T-helper 22 cell (primary cell): ENCODE results near the gene JAK2.
"Not testable (repeated sequence)": the region's sequence is repeated elsewhere in the genome, so short reads cannot be mapped to it uniquely, and the experiment has no call there.

Experiments
- DNase-seq: peaks from one replicate; pipeline ENCODE4 v3.0.0-alpha.2; 2020; ENCODE audit warnings: low read depth

JAK2 gene

DNA sequence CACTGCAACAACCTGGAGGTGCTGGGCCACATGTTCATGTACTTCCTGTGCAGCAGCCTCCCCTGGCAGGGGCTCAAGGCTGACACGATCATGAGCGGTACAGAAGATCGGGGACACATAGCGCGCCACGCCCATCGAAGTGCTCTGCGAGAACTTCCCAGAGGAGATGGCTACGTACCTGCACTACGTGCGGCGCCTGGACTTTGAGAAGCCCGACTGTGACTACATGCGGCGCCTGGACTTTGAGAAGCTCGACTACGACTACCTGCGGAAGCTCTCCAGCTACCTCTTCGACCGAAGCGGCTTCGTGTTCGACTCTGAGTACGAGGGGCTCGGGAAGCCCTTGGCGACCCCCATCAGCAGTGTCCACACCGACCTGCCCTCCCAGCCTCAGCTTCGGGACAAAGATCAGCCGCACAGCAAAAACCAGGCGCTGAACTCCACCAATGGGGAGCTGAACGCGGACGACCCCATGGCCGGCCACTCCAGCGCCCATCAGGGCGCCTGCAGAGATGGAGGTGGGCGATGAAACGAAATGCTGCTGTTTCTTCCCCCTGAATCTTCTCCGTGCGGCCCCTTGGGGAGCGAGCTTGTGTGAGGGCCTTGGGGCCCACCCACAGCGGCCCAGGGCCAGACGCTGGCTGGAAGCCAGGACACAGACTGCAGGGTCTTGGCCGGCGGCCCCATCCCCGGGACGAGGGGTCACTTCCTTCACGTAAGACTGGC is 56.5 kb downstream of the JAK2 start:
- no peak for DNase-seq

- no peak for DNase-seq
These were observed 57.6 kb downstream of the JAK2 start for GRCh38 chr9:5042661-5043178.

DNA sequence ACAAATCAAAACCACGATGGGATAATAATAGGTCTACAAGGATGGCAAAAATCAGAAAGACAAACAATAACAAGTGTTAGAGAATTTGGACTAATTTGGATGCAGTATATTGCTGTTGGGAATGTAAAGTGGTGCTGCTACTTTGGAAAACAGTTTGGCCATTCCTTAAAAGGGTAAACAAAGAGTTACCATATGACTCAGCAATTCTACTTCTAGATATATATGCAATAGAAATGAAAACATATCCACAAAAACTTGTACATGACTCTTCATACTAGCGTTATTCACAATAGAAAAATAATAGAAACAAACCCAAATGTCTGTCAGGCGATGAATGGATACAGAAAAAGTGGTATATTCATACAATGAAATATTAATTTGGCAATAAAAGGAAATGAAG is 58.3 kb downstream of the JAK2 start:
- no peak for DNase-seq

GRCh38 chr9:5044160-5044559 is 59.1 kb downstream of the JAK2 start:
- DNase-seq: no peak

- DNase-seq: no peak
These were observed 67.8 kb downstream of the JAK2 start for GRCh38 chr9:5052838-5053237.

GRCh38 chr9:5062631-5063030 is 77.6 kb downstream of the JAK2 start:
- no peak for DNase-seq

GRCh38 chr9:5072871-5073270 is 87.8 kb downstream of the JAK2 start:
- DNase-seq: no peak

DNA sequence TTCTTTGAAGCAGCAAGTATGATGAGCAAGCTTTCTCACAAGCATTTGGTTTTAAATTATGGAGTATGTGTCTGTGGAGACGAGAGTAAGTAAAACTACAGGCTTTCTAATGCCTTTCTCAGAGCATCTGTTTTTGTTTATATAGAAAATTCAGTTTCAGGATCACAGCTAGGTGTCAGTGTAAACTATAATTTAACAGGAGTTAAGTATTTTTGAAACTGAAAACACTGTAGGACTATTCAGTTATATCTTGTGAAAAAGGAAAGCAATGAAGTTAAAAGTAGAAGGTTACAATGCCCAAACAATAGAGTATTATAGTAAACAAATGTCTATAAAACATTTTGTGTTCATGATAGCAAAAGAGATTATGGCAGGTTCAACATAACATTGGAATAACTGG is 88.6 kb downstream of the JAK2 start:
- no peak for DNase-seq

DNA sequence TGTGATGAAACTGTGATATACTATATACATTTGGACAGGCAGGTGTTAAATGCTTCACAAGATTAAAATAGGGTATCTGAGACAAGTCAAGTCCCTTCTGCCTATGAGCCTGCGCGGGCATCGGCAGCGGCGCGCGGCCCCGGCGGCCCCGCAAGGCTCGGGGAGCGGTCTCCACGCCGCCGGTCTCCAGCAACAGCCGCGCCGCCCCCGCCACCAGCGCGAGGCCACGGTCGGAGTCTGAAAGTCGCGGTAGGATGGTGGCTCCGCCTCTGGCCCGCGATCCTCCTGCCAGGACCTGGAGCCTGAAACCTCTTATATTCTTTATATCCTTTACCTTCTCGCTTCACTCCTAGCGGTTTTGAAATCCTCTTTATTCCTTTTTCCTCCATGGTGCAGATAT is 100.9 kb downstream of the JAK2 start:
- DNase-seq: no peak

GRCh38 chr9:5089737-5090136 is 104.7 kb downstream of the JAK2 start:
- no peak for DNase-seq

DNA sequence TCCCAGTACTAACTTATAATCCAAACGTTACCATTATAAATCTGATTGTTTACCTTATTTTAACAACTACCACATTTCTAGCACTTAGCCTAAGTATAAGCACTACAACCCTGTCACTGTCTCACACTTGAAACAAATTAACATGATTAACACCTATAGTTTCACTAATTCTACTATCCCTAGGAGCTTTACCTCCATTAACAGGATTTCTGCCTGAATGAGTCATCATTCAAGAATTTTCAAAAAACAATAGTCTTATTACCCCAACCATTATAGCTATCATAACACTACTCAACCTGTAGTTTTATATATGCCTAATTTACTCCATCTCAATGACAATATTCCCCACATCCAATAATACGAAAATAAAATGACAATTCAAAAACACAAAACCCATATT is 110.7 kb downstream of the JAK2 start:
- no peak for DNase-seq

DNA sequence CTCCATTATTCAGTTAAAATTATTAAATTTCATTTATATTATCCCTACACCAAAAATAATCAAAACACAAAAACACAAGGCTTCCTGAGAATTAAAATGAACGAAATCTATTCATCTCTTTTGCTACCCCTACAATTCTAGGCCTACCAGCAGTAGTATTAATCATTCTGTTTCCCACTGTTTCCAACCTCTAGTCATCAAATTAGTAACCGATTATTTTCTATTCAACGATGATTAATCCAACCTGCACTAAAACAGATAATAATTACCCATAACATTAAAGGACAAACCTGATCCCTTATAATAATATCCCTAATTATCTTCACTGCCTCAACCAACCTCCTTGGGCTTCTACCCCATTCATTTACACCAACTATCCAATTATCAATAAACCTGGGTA is 114.4 kb downstream of the JAK2 start:
- no peak for DNase-seq

DNA sequence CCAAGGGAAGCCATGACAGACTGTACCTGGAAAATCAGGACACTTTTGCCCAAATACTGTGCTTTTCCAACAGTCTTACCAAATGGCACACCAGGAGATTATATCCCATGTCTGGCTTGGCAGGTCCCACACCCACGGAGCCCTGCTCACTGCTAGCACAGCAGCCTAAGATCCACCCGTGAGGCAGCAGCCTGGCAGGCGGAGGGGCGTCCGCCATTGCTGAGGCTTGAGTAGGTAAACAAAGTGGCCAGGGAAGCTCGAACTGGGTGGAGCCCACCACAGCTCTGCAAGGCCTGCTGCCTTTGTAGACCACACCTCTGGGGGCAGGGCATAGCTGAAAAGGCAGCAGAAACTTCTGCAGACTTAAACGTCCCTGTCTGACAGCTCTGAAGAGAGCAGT is 116.1 kb downstream of the JAK2 start:
- DNase-seq: not testable (repeated sequence)

GRCh38 chr9:5106517-5106916 is 121.4 kb downstream of the JAK2 start:
- not testable (repeated sequence) for DNase-seq

GRCh38 chr9:5110867-5111681 is 126.0 kb downstream of the JAK2 start:
- no peak for DNase-seq

- no peak for DNase-seq
These were observed 126.6 kb downstream of the JAK2 start for GRCh38 chr9:5111696-5112095.

DNA sequence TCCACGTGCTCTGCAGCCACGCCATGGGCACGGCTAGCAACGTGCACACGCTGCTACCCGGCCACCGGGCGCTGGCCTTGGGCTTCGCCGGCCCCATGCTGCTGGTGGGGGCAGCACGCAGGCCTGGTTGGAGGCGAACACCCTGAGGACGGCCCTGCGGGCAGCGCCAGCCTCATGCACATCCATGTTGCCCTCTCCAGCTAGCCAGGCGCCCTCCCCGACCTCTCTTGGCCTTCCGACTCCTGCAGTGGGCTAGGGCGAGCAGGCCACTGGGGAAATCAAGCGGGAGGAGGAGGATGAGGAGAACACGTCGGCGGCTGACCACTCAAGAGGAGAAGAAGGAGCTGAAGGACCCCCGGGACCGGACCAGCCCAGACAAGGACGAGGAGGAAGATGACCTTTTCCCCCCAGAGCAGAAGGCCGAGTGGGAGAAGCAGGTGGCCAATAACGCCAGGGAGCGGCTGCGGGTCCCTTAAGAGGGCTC is 127.1 kb downstream of the JAK2 start:
- no peak for DNase-seq

DNA sequence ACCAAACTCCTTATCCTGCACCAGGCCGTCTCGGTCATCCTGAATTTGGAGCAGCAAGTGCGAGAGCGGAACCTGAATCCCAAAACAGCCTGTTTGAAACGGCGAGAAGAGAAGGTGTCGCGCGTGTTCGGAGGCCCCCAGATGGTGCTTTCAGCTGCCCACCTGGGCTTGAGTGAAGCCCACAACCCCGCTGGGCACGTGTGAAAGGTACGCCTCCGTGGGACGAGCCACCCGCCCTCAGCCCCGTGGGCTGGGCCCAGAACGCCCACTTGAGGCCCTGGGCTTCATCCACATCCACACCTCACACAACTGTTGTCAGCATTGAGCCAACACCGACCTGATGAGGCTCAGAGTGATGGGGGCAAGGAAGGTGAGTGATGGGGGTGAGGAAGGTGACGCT is 127.6 kb downstream of the JAK2 start:
- no peak for DNase-seq

DNA sequence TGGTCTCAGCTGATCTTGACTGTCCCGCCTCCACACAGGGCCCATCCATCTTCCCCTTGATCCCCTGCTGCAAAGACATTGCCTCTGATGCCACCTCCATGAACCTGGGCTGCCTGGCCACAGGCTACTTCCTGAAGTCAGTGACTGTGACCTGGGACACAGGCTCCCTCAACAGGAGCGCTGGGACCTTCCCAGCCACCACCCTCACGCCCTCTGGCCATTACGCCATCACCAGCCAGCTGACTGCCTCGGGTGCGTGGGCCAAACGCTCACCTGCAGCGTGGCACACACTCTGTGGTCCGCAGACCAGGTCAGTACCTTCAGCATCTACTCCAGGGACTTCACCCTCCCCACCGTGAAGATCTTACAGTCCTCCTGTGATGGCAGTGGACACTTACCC is 128.5 kb downstream of the JAK2 start:
- no peak for DNase-seq

DNA sequence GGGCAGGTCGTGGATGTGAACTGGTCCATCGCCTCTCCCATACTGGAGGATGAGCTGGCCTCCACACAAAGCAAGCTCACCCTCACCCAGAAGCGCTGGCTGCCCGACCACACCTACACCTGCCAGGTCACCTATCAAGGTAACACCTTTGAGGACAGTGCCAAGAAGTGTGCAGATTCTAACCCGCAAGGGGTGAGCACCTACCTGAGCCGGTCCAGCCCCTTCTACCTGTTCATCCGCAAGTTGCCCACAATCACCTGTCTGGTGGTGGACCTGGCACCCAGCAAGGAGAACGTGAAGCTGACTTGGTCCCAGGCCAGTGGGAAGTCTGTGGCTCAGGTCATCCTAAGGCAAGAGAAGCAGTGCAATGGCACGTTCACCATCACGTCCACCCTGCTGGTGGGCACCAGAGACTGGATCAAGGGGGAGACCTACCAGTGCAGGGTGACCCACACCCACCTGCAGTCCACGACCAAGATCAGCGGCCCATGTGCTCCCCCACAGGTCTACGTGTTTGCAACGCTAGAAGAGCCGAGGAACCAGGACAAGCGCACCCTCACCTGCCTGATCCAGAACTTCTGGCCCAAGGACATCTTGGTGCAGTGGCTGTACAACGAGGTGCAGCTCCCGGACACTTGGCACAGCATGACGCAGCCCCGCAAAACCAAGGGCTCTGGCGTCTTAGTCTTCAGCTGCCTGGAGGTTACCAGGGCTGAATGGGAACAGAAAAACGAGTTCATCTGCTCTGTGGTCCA is 129.1 kb downstream of the JAK2 start:
- DNase-seq: no peak

DNA sequence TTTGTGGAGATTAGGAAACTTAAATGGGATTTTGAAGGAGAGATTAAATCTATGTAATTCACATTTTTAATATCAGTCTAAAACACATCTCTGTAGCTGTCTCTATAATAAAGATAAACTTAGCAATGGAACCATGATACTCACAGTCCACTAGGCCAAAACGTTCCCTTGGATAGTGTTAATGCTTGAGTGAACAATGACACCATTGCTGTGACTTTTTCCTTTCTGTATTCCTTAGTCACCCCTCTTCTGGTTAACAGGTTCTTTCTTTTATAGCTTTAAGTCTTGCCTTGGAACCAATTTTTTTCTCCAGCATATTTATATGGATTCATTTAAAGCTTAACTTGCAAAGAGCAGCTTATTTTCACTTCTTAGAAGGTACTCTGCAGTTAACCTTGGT is 137.0 kb downstream of the JAK2 start:
- no peak for DNase-seq

GRCh38 chr9:5122516-5122915 is 137.4 kb downstream of the JAK2 start:
- no peak for DNase-seq

DNA sequence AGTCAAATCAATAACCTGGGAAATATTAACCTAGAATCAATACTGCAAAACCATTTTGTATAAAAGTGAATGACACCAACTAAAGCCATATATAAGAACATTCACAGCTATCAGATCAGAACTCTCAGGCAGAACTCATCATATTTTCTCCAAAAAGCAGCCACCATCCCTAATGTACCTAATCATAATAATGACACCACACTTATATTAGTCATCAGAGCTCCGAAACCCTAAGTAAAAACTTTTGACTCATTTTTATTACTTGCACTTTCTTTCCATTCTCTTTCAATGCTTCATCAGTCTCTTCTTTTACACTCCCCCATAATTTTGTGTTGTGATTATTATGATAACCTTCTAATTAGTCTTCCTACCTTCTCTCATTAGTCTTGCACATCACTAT is 155.1 kb downstream of the JAK2 start:
- DNase-seq: no peak
